ENCODE results near the gene GULP1.

GULP1 gene

GRCh38 chr2:188580738-188581137 lies 289.1 kb downstream of the GULP1 start:
- FAIRE-seq (no peak), DNase-seq (ENCODE audit: insufficient read length, low spot score) (no peak)
- TF ChIP-seq TAF1 (IDR thresholded peaks at IDR 0.05; ENCODE audit: low read depth, low read length) (no peak), POLR2A (IDR thresholded peaks at IDR 0.05; ENCODE audit: low read depth, low read length) (no peak), SPI1 (IDR thresholded peaks at IDR 0.05; ENCODE audit: low read depth, low read length) (no peak), POU2F2 (IDR thresholded peaks at IDR 0.05; ENCODE audit: low read depth, low read length) (no peak), POLR2AphosphoS5 (IDR thresholded peaks at IDR 0.05; ENCODE audit: low read depth, low read length) (no peak), PAX5 (IDR thresholded peaks at IDR 0.05; ENCODE audit: insufficient read depth, low read length, severe bottlenecking) (no peak)

DNA sequence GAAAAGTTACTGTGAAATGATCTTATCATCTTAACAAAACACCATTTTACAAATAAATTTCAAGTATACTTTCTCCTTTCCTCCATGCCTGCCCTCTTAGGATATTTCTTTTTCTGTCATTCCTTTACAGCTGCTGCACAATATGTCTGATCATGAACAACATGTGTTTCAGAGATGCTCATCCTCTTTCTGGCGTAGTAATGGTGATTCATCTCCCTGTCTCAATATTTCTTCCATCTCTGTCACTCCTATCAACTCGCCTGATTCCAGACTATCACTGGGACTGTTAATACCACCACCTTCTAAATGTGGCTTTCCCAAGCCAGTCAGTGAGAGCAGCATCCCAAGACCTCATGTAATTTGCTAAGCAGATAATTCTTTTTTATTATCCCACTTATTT lies 290.5 kb downstream of the GULP1 start:
- no peak for DNase-seq (ENCODE audit: insufficient read length, low spot score)
- TF ChIP-seq POU2F2 (IDR thresholded peaks at IDR 0.05; ENCODE audit: low read depth, low read length) (no peak), SPI1 (IDR thresholded peaks at IDR 0.05; ENCODE audit: low read depth, low read length) (no peak), POLR2A (IDR thresholded peaks at IDR 0.05; ENCODE audit: low read depth, low read length) (no peak), TAF1 (IDR thresholded peaks at IDR 0.05; ENCODE audit: low read depth, low read length) (no peak), POLR2AphosphoS5 (IDR thresholded peaks at IDR 0.05; ENCODE audit: low read depth, low read length) (no peak), PAX5 (IDR thresholded peaks at IDR 0.05; ENCODE audit: insufficient read depth, low read length, severe bottlenecking) (no peak)
- FAIRE-seq, result no peak

DNA sequence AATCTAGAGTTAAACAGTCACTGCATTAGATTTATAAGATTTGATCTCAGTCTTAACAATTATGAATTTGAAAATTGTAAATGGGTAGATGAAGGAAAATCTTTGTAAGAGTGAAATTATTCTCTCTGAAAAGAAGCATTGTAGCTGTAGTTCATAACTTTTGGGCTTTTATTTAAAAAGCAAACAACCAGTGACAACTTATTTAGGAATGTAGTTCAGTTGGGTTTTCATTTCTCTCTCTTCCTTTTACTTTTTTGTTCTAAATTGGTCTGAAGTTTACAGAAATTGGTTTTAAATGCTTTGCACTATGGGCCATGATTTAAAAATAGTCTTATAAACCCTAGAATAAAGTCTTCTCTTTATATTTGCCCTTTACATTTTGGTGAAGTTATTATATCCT lies 296.6 kb downstream of the GULP1 start:
- TF ChIP-seq TAF1 (IDR thresholded peaks at IDR 0.05; ENCODE audit: low read depth, low read length), result no peak
- TF ChIP-seq PAX5 (IDR thresholded peaks at IDR 0.05; ENCODE audit: insufficient read depth, low read length, severe bottlenecking), result no peak
- TF ChIP-seq POLR2AphosphoS5 (IDR thresholded peaks at IDR 0.05; ENCODE audit: low read depth, low read length), result no peak
- no peak for TF ChIP-seq POU2F2 (IDR thresholded peaks at IDR 0.05; ENCODE audit: low read depth, low read length)
- no peak for TF ChIP-seq SPI1 (IDR thresholded peaks at IDR 0.05; ENCODE audit: low read depth, low read length)
- TF ChIP-seq POLR2A (IDR thresholded peaks at IDR 0.05; ENCODE audit: low read depth, low read length), result no peak
- FAIRE-seq, result no peak
- no peak for DNase-seq (ENCODE audit: insufficient read length, low spot score)

GRCh38 chr2:188596054-188596453 lies 304.4 kb downstream of the GULP1 start:
- TF ChIP-seq POU2F2 (IDR thresholded peaks at IDR 0.05; ENCODE audit: low read depth, low read length) (no peak), POLR2AphosphoS5 (IDR thresholded peaks at IDR 0.05; ENCODE audit: low read depth, low read length) (no peak), SPI1 (IDR thresholded peaks at IDR 0.05; ENCODE audit: low read depth, low read length) (no peak), POLR2A (IDR thresholded peaks at IDR 0.05; ENCODE audit: low read depth, low read length) (no peak), TAF1 (IDR thresholded peaks at IDR 0.05; ENCODE audit: low read depth, low read length) (no peak)
- FAIRE-seq (no peak), DNase-seq (ENCODE audit: insufficient read length, low spot score) (no peak)

- DNase-seq (ENCODE audit: insufficient read length, low spot score) (no peak), FAIRE-seq (no peak)
- no peak for TF ChIP-seq SPI1 (IDR thresholded peaks at IDR 0.05; ENCODE audit: low read depth, low read length)
- no peak for TF ChIP-seq PAX5 (IDR thresholded peaks at IDR 0.05; ENCODE audit: insufficient read depth, low read length, severe bottlenecking)
- TF ChIP-seq POLR2A (IDR thresholded peaks at IDR 0.05; ENCODE audit: low read depth, low read length), result no peak
- TF ChIP-seq POU2F2 (IDR thresholded peaks at IDR 0.05; ENCODE audit: low read depth, low read length), result no peak
- TF ChIP-seq POLR2AphosphoS5 (IDR thresholded peaks at IDR 0.05; ENCODE audit: low read depth, low read length), result no peak
- TF ChIP-seq TAF1 (IDR thresholded peaks at IDR 0.05; ENCODE audit: low read depth, low read length), result no peak
These were observed 306.9 kb downstream of the GULP1 start for GRCh38 chr2:188598551-188598950.

DNA sequence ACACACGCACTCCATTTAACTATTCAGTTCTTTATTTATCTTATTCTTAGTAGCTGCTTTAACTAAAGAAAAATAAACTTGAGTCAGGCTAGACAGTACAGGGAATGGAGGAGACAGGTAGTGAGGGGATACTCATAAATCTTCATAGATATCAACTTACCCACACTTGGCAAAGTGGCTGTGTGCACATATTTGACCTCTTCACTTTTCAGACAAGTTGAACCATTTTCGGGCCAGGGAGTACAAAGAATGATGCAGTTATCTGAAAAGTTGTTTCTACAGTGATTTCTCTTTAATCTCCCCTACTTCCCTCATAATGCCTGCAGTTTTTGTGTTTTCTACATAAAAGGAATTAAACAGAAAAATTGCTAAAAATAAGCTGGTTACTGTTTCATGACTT lies 307.5 kb downstream of the GULP1 start:
- FAIRE-seq, result no peak
- DNase-seq (ENCODE audit: insufficient read length, low spot score), result no peak
- TF ChIP-seq SPI1 (IDR thresholded peaks at IDR 0.05; ENCODE audit: low read depth, low read length) (no peak), POU2F2 (IDR thresholded peaks at IDR 0.05; ENCODE audit: low read depth, low read length) (no peak), TAF1 (IDR thresholded peaks at IDR 0.05; ENCODE audit: low read depth, low read length) (no peak), POLR2AphosphoS5 (IDR thresholded peaks at IDR 0.05; ENCODE audit: low read depth, low read length) (no peak), POLR2A (IDR thresholded peaks at IDR 0.05; ENCODE audit: low read depth, low read length) (no peak), PAX5 (IDR thresholded peaks at IDR 0.05; ENCODE audit: insufficient read depth, low read length, severe bottlenecking) (no peak)

DNA sequence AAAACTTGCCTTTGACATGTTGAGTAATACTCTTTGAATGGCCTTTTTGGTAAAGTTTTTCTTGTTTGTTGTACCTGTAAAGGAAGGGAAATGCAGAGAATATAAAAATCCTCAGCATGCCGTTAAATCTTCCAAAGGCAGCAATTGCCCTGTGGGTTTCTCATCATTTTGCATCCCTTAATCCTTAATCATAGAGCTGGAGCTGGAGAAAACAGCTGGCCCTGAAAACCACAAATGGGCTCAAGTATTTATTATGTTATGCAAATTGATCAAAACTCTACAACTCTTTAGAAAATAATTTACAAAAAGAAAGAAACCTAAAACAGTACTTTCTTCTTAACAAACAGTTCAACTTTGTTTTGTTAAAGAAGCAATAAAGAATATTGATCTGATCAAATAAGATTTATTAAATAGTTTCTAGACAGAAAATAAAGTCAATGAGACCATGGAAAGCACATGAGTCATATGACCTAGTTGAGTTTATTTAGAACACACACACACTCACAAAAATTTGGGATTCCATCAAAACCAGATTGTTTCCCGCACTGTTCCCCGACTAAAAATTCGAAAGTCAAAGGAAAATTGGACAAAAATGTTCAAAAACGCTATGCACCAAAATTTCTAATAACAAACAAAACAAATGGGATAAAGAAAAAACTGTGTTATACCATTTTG lies 309.0 kb downstream of the GULP1 start:
- DNase-seq (ENCODE audit: insufficient read length, low spot score) (no peak), FAIRE-seq (no peak)
- TF ChIP-seq POU2F2 (IDR thresholded peaks at IDR 0.05; ENCODE audit: low read depth, low read length) (no peak), PAX5 (IDR thresholded peaks at IDR 0.05; ENCODE audit: insufficient read depth, low read length, severe bottlenecking) (no peak), SPI1 (IDR thresholded peaks at IDR 0.05; ENCODE audit: low read depth, low read length) (no peak), POLR2A (IDR thresholded peaks at IDR 0.05; ENCODE audit: low read depth, low read length) (no peak), POLR2AphosphoS5 (IDR thresholded peaks at IDR 0.05; ENCODE audit: low read depth, low read length) (no peak), TAF1 (IDR thresholded peaks at IDR 0.05; ENCODE audit: low read depth, low read length) (no peak)

DNA sequence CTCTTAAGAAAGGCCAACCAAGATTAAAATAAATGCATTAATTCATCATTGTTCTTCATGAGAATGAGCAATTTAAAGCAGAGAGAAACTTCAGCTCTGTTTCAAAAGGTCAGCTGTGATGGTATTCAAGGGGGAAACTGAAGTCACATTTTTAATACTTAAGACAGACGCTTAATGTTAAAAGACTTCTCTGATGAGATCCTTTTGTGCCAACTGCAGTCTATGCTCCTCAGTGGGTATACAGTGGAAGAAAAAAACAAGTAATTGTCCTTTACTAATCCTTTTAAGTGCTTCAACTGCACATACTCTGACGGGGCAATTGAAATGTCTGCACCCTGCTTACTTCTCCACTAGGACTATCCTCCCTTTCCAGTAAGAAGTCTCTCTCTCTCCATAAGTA lies 309.7 kb downstream of the GULP1 start:
- FAIRE-seq, result no peak
- no peak for TF ChIP-seq POLR2A (IDR thresholded peaks at IDR 0.05; ENCODE audit: low read depth, low read length)
- no peak for TF ChIP-seq SPI1 (IDR thresholded peaks at IDR 0.05; ENCODE audit: low read depth, low read length)
- no peak for TF ChIP-seq POLR2AphosphoS5 (IDR thresholded peaks at IDR 0.05; ENCODE audit: low read depth, low read length)
- TF ChIP-seq TAF1 (IDR thresholded peaks at IDR 0.05; ENCODE audit: low read depth, low read length), result no peak
- TF ChIP-seq POU2F2 (IDR thresholded peaks at IDR 0.05; ENCODE audit: low read depth, low read length), result no peak
- no peak for TF ChIP-seq PAX5 (IDR thresholded peaks at IDR 0.05; ENCODE audit: insufficient read depth, low read length, severe bottlenecking)
- DNase-seq (ENCODE audit: insufficient read length, low spot score), result no peak

DNA sequence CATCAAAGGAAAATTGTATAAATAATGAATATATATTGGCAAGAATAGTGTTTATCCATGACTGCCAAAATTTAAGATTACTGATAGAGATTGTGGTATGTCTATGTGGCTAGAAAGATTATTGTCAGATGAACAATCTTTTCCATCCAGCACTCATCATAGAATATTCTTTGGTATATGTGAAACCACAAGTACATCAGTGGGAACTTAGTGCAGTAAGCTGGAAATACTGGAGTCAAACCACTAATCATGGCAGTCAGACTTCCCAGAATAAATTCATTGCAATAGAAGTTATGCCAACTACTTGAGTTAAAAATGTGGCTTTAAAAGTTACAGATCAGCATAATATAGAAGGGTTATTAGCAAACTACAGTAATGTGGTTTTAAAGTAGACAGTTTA lies 310.3 kb downstream of the GULP1 start:
- DNase-seq (ENCODE audit: insufficient read length, low spot score) (no peak), FAIRE-seq (no peak)
- TF ChIP-seq PAX5 (IDR thresholded peaks at IDR 0.05; ENCODE audit: insufficient read depth, low read length, severe bottlenecking), result no peak
- no peak for TF ChIP-seq POLR2AphosphoS5 (IDR thresholded peaks at IDR 0.05; ENCODE audit: low read depth, low read length)
- no peak for TF ChIP-seq SPI1 (IDR thresholded peaks at IDR 0.05; ENCODE audit: low read depth, low read length)
- TF ChIP-seq POLR2A (IDR thresholded peaks at IDR 0.05; ENCODE audit: low read depth, low read length), result no peak
- TF ChIP-seq POU2F2 (IDR thresholded peaks at IDR 0.05; ENCODE audit: low read depth, low read length), result no peak
- TF ChIP-seq TAF1 (IDR thresholded peaks at IDR 0.05; ENCODE audit: low read depth, low read length), result no peak

Measured in GM12891 (cell line).